Body of pancreas (tissue), 4 donors: ENCODE data around the gene CNTNAP2.

Source experiments
- POLR2A ChIP-seq, 3 donors: fragments of 450-650 bp; IDR thresholded peaks; one replicate each; pipeline ENCODE4 v1.6.1; 2016; ENCODE audit warnings: antibody characterized with exemption in 3 of 3, mild to moderate bottlenecking in 2 of 3
- TF ChIP-seq, protein P1 (sequence below), 7 experiments: fragments of 450-650 bp in 4 of 7; fragments of 200-600 bp in 3 of 7; sonication (generic) in 3 of 7; IDR thresholded peaks; one replicate each; pipeline ENCODE4 v1.5.1; 2016 to 2019; ENCODE audit warnings: antibody characterized with exemption in 7 of 7

DNA sequence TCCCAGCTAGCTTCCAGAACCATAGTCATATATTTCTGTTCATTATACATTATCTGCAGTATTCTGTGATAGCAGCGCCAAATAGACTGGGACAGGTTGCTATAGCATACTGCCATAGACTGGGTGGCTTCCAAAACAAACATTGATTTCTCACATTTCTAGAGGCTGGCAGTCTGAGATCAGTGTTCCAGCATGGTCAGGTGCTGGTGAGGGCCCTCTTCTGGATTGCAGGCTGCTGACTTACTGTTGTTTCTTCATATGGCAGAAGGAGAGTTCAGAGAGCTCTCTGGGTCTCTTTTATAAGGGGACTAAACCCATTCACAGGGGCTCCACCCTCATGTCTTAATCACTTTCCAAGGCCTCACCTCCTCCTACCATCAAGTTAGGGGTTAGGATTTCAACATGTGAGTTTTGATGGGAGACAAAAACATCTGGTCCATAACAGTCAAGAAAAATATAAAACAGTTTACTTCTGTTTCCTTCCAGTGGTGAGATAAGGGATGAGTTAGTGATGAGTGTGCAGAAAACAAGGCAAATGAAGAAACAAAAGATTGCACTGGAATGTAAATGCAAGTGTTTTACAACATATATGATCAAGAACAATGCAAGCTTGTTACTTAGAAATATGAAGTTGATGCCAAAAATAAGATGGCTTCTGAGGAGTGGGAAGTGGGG lies 2074.9 kb downstream of the CNTNAP2 start:
- no peak for TF ChIP-seq POLR2A (IDR thresholded peaks at IDR 0.05)
- TF ChIP-seq, protein P1, sequence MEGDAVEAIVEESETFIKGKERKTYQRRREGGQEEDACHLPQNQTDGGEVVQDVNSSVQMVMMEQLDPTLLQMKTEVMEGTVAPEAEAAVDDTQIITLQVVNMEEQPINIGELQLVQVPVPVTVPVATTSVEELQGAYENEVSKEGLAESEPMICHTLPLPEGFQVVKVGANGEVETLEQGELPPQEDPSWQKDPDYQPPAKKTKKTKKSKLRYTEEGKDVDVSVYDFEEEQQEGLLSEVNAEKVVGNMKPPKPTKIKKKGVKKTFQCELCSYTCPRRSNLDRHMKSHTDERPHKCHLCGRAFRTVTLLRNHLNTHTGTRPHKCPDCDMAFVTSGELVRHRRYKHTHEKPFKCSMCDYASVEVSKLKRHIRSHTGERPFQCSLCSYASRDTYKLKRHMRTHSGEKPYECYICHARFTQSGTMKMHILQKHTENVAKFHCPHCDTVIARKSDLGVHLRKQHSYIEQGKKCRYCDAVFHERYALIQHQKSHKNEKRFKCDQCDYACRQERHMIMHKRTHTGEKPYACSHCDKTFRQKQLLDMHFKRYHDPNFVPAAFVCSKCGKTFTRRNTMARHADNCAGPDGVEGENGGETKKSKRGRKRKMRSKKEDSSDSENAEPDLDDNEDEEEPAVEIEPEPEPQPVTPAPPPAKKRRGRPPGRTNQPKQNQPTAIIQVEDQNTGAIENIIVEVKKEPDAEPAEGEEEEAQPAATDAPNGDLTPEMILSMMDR (IDR thresholded peaks at IDR 0.05), result no peak
